Inflammatory macrophage (primary cell): ENCODE measurements around the gene PKNOX2.

ENCODE experiments used
- DNase-seq, 2 donors: peaks; one replicate each; pipeline ENCODE4 v3.0.0-alpha.2; 2020 to 2022

The PKNOX2 gene

GRCh38 chr11:125174057-125174456, 9.5 kb downstream of the PKNOX2 start:
- DNase-seq: no peak

- no peak for DNase-seq
Measured at GRCh38 chr11:125174686-125175085, 10.1 kb downstream of the PKNOX2 start.

GRCh38 chr11:125175166-125175565, 10.6 kb downstream of the PKNOX2 start:
- DNase-seq: no peak

GRCh38 chr11:125175896-125176575, 11.5 kb downstream of the PKNOX2 start:
- DNase-seq: no peak

GRCh38 chr11:125176866-125177265, 12.3 kb downstream of the PKNOX2 start:
- DNase-seq: no peak

- no peak for DNase-seq
Measured at GRCh38 chr11:125177543-125177942, 13.0 kb downstream of the PKNOX2 start.

- no peak for DNase-seq
Measured at GRCh38 chr11:125179346-125179745, 14.8 kb downstream of the PKNOX2 start.

GRCh38 chr11:125179895-125180294, 15.3 kb downstream of the PKNOX2 start:
- DNase-seq: no peak

- DNase-seq: no peak
Measured at GRCh38 chr11:125180413-125181305, 16.1 kb downstream of the PKNOX2 start.

- no peak for DNase-seq
Measured at GRCh38 chr11:125182573-125182972, 18.0 kb downstream of the PKNOX2 start.

GRCh38 chr11:125183641-125184040, 19.1 kb downstream of the PKNOX2 start:
- no peak for DNase-seq

GRCh38 chr11:125188021-125188420, 23.5 kb downstream of the PKNOX2 start:
- DNase-seq: no peak

- no peak for DNase-seq
Measured at GRCh38 chr11:125190566-125190965, 26.0 kb downstream of the PKNOX2 start.

- DNase-seq: no peak
Measured at GRCh38 chr11:125192183-125192582, 27.6 kb downstream of the PKNOX2 start.

GRCh38 chr11:125192717-125193415, 28.3 kb downstream of the PKNOX2 start:
- no peak for DNase-seq

- no peak for DNase-seq
Measured at GRCh38 chr11:125193416-125193726, 28.8 kb downstream of the PKNOX2 start.

GRCh38 chr11:125193841-125194240, 29.3 kb downstream of the PKNOX2 start:
- no peak for DNase-seq

- no peak for DNase-seq
Measured at GRCh38 chr11:125199915-125200314, 35.4 kb downstream of the PKNOX2 start.

GRCh38 chr11:125200441-125200840, 35.9 kb downstream of the PKNOX2 start:
- no peak for DNase-seq

- no peak for DNase-seq
Measured at GRCh38 chr11:125201525-125202141, 37.1 kb downstream of the PKNOX2 start.

- DNase-seq: no peak
Measured at GRCh38 chr11:125202362-125202880, 37.9 kb downstream of the PKNOX2 start.

- no peak for DNase-seq
Measured at GRCh38 chr11:125202977-125203376, 38.4 kb downstream of the PKNOX2 start.
